Raji (cell line): ENCODE data around the gene METTL2B.

ENCODE experiments used
- POLR2A ChIP-seq: IDR thresholded peaks from 2 replicates; pipeline ENCODE4 v1.6.1; 2011; ENCODE audit warnings: low read depth, low read length, control low read depth; ENCODE audit not compliant: insufficient read depth

METTL2B gene

GRCh38 chr7:128450409-128450808 lies 26.1 kb upstream of the METTL2B start:
- no peak for TF ChIP-seq POLR2A

GRCh38 chr7:128450913-128451312 lies 25.6 kb upstream of the METTL2B start:
- no peak for TF ChIP-seq POLR2A

- no peak for TF ChIP-seq POLR2A
Observed at GRCh38 chr7:128452552-128452951, 24.0 kb upstream of the METTL2B start.

GRCh38 chr7:128453836-128454804 lies 22.4 kb upstream of the METTL2B start:
- TF ChIP-seq POLR2A, result no peak

GRCh38 chr7:128454808-128455542 lies 21.6 kb upstream of the METTL2B start:
- no peak for TF ChIP-seq POLR2A

- peak; percentile 98 for TF ChIP-seq POLR2A
Observed at GRCh38 chr7:128455543-128456254, 20.8 kb upstream of the METTL2B start, which contains the start of gene HILPDA. Gene HILPDA (plus strand): TSS chr7:128455878. CDS start chr7:128457269, 1,391 bp downstream.

- no peak for TF ChIP-seq POLR2A
Observed at GRCh38 chr7:128456255-128456725, 20.3 kb upstream of the METTL2B start.

GRCh38 chr7:128458956-128459355 lies 17.6 kb upstream of the METTL2B start:
- TF ChIP-seq POLR2A, result no peak

GRCh38 chr7:128459394-128459878 lies 17.1 kb upstream of the METTL2B start:
- TF ChIP-seq POLR2A, result no peak

- no peak for TF ChIP-seq POLR2A
Observed at GRCh38 chr7:128462460-128462859, 14.1 kb upstream of the METTL2B start.

- no peak for TF ChIP-seq POLR2A
Observed at GRCh38 chr7:128497405-128497804, 20.9 kb downstream of the METTL2B start.

GRCh38 chr7:128523226-128523931 lies 46.8 kb downstream of the METTL2B start:
- TF ChIP-seq POLR2A, result peak; percentile 32; the same call in 1 of the 2 replicates

GRCh38 chr7:128530855-128531104 lies 54.2 kb downstream of the METTL2B start:
- TF ChIP-seq POLR2A, result peak; percentile 63; the same call in 1 of the 2 replicates

- TF ChIP-seq POLR2A, result no peak
Observed at GRCh38 chr7:128550920-128551319, 74.4 kb downstream of the METTL2B start.
